Endometrium (tissue), 2 donors: Measurements from ENCODE around the gene DCDC1.

Source experiments
- FAIRE-seq: peaks from 2 replicates; lab custom pipeline; 2012; peaks lifted over from hg19 to GRCh38; lab: Jason Lieb, UNC
- donor health status: control.
- donor health status: control.

Gene DCDC1

DNA sequence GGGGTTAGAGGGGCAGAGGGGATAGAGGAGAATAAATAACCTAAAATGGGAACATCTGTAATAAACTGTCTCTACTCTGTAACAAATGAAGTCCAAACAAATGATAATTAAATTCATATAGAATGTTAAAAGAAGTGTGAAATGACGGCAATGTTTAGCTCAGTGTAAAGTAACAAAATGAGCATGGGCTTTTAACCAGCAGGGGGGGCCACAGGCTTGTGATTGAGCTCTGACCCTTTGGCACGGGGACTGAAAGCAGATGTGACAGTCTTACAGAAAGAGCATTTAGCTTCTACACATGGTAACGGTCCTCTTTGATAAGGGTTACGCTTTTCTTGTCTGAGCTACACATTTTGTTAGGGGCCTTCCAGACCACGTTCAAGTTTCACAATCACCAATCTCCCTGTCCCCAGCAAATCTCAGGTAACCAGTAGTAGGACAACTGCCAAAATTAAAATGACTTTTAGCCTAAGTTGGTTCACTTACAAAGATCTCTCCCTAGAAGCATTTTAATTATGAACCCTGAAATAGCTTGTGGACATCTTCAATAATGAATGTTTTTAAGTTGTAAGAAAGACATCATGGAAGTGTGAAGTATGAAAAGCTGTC is 262.5 kb downstream of the DCDC1 start:
- no peak for FAIRE-seq

DNA sequence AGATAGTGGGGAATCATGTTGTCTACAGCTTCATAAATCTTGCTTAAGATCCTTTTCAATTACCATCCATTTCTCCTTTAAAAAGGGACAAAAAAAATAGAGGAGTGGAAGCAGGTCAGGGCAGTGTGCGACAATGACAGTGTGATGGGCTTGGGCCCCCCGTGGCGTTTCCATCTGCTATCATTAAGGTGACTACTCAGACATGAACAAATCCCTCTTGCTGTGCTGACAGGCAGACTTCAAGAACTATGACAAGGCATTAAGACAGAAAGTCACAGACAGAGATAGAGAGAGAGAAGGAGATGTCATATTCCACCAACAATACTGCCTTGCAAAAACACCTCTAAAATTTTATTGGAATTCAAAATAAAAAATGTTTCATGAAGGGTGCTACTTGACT is 263.2 kb downstream of the DCDC1 start:
- no peak for FAIRE-seq

DNA sequence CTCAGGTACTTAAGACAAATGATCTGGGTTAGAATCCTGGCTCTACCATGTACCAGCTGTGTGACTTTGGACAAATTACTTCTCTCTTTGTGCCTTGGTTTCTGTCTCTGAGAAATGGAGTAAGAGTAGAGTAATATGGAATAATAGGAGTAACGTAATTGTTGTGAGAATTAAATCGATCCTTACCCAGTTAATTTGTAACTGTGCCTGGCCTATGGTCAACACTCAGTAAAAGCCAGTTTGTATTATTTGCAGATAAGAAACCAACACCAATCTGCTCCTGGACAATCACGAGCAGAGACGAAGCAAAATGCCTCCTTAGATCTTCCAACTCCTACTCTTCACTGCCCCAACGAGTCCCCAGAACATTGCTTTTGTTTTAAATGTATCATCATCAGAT is 266.7 kb downstream of the DCDC1 start:
- FAIRE-seq, result no peak

DNA sequence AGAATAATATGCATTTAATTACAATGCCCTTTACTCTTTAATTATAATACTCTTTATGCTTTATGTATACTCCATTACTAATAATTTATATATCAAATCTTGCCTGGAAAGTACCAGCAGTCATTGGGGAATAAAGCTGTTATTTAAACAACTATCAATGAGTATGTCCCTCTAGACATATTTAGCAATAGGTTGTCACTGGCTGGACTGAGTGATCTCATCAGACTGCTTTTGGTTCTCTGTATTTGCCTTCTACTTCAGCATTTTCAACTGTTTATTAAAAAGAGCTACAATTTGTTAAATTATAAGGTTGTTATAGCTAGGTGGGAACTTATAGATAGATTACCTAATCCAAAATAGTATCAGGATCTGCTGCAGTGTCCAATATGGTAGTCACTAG is 267.2 kb downstream of the DCDC1 start:
- FAIRE-seq, result no peak

DNA sequence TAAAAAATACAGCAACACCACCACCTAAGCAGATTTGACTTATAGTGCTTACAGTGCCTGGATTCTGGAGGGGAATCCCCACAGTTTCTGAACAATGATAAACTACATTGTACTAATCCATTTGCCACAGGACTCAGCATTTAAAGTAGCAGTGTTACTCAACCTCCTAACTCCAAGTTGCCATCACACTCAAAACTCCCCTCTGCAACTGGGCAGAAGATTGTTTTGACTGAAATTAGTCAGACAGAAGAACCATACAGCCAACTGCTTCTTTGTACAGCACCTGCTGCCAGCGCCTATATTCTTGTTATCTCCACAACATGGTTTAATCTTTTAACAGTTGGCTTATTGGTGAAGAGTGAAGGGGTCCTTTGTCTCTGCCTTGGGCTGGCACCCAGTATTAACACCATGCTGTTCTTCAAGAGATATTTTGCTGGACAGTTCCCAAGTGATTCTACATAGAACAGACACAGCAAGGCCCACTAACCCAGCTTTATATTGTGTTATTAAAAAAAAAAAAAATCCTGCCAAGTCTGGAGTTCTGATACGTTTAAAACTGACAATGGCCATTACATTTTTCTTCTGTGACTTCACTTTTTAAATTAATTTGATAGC is 273.2 kb downstream of the DCDC1 start:
- no peak for FAIRE-seq

DNA sequence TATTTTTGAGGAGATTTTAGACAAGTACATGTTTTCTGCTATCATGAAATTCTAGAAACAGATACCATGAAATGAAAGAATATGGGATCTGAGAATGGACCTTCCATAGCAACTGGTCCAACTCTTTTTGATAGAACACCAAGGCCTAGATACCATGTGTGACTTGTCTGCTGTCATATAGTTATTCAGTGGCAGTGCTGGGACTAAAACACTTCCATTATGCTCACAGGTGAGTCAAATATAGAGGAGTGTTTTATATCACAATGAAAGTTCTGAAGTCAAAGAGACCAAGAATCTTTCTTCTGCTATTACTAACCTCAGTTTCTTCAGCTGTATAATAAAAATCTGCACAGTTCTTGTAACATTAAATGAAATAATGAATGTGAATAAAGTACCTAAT is 276.9 kb downstream of the DCDC1 start:
- no peak for FAIRE-seq

DNA sequence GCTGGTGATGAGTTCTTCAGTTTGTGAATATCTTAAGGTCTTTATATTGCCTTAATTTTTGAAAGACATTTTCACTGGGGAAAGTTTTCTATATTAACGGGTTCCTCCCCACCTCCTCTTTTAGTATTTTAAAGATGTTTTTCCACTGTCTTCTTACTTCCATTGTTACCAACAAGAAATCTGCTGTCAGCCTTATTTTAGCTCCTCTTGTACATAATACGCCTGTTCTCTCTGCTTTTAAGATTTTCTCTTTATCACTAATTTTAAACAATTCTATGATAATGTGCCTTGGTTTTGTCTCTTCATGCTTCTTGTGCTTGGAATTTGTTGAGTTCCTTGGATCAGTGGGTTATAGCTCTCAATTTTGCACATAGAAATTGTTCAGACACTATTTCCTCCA is 280.4 kb downstream of the DCDC1 start:
- no peak for FAIRE-seq

DNA sequence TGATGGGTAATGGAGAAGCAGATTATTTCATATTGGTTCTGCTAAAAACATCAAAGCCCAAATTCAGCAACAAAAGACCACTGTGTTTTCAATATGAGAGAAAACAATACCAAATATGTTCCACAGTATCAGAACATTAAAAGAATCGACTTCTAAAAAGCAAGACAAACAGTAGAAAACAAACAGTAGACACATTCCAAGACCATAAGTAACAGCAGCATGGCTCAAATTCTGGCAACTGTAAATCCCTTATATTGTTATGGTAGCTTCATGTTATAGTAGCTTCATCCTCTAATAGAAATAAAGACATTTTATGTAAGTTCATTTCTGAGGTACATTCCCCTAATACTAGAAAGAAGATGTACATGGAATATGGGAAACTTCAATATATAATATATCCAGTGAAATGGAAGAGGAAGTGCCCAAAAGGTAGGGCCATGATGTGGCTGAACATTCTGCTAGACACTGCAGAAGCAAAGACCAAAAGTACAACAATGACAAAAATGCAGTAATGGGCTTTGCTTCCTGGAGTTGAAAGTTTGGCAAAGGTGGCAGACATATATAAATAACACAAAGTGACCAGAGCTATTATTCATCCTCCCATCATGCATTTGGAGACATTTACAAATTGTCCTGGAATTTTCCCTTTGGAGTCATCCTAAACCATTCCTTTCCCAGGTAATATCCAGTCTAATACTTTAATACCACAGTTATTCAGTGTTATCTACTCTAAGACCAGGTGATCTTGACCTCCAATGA is 299.9 kb downstream of the DCDC1 start:
- no peak for FAIRE-seq

DNA sequence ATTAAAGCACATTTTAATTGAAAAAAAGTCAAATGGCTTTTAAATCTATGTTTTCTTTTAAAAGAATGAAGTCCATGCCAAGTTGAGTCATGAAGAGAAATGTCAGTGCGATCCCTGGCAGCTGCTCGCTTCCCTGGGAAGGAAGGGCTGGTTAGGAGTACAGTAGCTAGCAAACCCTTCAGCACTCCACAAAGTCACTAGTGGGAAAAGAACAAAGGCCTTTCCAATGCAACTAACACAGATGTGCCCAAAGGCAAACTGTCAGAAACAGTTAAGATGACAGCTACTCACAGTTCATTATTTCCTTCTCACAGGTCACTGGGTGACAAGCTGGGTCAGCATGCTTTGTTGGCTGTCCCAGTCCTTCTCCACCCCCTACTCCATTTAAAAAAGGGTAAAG is 308.7 kb downstream of the DCDC1 start:
- FAIRE-seq, result no peak

DNA sequence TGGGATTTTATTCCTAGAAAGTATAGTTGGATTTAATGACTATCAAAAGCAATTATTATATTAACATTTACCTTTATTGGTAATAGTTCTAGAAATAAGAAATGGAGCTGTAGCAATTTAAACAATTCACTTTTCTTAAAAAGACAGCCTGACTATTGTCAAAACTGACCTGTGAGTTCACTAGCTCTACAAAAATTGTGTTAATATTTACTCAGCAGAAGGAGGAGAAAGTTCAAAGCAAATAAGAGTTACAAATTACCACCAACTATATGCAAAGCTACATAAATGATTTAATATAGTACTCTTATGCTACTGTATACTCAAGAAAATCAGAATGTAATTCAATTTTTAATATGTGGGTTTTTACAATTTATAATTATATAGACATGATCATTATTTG is 310.0 kb downstream of the DCDC1 start:
- no peak for FAIRE-seq

DNA sequence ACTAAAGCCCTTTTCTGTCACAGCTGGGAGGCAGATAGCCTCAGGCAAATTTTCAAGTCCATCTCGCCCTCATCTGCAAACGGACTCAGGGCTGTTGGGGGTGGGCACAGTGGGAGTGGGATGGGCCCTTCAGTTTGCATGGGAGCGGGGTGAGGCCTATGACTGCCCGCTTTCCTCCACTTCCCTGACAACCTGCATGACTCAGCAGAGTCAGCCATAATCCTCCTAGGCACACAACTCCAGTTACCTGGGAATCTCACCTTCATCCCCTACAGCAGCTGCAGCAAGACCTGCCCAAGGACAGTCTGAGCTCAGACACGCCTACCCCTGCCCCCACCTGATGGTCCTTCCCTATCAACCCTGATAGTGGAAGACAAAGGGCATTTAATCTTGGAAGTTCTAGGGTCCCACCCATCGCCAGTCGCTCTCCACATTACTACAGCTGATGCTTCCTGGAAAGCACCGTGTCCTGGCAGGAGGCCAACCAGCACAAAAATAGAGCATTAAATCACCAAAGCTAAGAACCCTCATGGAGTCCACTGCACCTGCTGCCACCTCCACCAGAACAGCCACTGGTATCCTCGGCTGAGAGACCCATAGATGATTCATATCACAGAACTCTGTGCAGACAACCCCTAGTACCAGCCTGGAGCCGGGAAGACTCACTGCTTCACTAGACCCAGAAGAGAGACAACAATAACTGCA is 319.3 kb downstream of the DCDC1 start:
- no peak for FAIRE-seq

DNA sequence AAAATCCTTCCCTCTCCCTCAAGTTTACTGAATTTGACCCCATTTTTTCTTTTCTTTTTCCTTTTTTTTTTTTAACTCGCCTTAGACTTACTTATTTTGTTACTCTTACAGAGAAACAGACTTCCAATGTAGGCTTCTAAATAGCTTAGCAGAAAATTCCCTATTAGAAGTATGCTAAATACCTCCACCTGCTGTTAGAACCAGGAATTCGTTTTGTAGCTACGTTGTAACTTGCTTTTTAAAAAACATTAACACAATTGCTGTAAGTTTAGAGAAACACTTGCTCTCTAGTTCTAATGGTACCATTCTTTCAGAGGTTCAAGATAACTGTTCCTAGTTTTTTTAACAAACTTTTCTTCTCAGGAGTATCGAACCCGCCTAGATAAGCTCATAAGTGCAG is 324.2 kb downstream of the DCDC1 start:
- FAIRE-seq, result no peak

DNA sequence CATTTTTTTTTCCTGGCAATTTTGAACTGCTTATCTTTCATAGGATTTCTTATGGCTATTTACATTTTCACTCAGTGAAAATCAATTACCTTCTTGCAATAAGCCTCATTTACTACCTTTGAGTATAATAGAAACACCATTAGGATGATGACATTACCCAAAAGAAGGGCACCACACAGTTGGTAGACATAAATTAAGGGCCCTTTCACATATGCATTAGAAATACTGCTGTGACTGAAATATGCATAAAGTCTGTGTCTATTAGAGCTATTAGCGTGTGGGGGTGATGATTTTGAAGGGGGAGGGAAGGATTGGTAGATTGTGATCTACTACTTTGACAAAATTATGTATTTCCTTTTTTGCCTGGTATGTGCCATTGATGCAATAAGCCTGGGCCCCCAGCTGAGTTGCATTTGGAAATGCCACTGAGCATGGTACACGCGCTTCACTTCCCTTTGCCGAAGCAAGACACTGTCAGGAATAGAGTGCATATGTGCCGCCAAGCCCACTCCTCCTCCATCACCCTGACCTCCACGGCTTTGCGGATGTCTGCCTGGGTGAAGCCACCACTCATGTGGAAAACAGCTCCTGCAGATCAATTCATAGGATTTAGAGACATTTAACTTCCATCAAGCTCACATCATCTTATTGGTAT is 339.3 kb downstream of the DCDC1 start:
- FAIRE-seq, result no peak

DNA sequence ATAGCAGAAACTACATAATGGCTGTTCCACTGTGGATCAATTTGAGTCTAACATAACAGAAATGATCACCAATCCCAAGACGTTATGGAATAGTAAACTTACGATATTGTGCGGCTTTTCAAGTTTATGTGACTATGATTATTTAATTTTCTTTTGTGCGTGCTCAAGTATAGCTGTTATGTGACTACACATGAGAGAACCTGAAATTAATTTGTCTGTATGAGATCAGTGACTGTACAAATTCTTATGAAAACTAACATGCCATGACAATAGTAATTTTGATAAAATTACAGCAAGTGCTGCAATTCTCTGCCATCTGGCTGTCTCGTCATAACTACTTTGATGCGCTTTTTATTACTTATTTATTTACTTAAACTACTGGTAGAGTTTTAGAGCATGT is 343.2 kb downstream of the DCDC1 start:
- FAIRE-seq, result no peak

DNA sequence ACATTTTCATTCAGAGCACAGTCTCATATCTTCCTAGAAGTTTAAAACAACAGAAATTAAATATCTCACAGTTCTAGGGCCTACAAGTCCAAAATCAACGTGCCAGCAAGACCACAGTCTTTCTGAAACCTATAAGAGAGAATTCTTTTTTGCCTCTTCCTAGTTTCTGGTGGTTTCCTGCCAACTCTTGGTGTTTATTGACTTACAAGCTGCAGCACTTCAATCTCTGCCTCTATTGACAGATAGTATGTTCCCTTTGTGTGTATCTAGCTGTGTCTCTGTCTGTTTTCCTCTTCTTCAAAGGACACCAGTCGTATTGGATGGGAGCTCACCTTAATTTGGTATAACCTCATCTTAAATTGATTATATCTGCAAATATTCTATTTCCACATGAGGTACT is 347.5 kb downstream of the DCDC1 start:
- FAIRE-seq, result no peak

DNA sequence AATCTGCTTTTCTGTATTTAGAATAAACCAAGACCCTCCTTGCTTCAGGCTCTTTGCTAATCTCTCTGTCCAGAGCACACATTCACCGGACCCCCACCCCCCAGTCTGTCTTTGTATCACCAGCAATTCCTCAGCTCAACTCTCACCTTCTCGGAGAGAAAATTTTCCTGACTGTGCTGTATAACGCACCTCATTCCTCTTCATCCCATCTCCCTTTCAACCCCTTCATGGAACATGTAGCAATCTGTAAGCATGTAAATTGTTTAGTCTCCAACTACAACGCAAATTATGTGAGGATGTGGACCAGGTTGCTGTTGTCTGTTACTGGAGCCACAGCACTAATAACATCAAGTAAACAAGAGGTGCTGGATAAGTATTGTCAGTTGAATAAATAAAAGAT is 349.8 kb downstream of the DCDC1 start:
- no peak for FAIRE-seq

DNA sequence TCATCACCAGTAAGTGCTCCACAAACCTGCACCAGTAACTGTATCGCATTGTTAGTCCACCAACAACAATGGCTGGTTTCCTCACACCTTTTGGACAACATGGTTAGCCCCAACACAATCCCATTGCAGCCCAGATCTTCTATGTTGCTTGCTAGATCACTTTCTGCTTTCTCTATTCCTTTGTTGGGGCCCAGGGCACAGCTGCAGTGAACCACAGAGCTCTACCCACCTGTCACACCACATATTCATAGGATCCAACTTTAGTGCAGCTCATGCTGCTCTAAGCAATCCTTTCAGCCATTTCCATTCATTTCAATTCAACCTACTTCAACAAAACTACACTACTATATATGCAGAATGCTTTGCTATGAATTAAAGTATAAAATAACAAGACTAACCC is 364.3 kb downstream of the DCDC1 start:
- FAIRE-seq, result no peak

DNA sequence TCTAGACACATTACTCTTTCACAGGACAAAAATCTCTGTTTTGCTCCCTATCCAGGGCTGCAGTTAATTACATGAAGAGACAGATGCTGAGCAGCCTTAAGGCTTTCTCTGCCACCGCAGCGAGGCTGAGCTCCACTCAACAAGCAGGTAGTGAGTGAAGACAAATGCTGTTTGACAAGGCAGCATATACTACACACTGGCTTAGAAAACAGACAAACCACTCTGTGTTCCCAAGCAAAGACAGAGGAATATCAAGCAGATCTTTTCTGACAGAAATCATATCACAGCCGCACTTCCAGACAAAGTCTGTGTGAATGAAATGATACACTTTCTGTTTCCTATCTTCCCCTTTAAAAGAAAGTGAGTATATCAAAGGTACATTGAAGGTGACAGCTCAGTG is 368.1 kb downstream of the DCDC1 start:
- no peak for FAIRE-seq

DNA sequence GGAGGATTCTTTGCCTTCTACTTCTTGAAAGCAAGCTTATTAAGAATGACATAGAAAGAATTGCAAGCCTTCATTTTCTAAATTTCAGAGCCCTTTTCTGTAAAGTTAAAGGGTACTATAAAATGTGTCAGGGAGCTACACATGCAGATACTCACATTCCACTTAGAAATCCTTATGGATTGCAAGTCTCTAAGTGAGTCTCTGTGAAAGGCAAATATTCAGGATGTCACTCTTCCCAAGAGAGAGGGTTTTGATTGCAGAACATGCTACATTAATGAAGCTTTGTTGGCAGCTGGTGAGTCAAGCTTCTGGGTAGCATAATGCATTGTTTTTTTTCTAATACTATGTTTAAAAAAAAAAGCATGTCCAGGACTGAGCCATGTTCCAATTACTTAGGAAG is 369.2 kb downstream of the DCDC1 start:
- FAIRE-seq, result no peak

DNA sequence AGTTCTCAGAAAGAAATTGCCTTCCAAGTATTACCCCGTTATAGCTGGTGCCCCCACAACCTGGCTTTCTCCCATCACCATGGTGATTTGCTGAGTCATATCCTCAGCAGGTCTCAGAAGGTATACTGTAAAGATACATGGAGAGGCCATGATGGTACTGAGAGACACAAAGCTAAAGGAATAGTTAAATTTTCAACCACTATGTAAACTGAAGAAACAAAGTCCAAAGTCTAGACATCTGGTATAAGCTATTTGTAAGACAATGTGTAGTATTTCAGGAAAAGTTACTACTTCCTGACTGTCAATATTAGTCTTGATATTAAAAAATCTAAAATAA is 377.1 kb downstream of the DCDC1 start:
- no peak for FAIRE-seq

DNA sequence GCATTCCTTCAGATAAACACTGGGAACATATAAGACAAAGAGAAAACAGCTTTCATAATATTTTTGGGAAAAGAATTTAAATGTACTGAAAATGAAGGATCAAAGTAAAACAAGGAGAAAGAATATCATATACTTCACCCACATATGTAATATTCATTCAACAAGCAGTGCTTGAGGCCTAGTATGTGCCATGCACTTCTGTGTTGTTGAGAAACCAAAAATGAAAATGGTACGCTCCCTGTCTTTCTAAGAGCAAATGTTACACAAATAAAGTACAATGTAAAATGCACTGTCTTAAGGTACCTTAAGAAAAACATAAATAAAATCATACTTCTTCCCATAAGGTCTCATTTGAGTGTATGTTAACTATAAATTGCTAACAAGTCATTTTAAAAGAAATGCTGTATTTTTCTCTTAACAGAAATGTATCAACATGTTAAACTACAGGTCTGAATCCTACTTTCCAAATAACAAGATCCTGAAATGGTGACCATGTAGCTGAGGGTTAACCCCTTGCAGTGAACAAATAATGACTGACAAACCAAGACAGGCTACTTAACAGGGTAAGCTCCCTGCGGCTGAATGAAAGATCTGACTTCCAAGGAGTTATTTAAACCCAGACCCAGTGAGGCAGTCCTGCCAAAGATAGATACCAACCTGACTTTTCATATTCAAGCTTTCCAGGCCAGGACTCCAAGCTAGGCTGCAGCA is 377.6 kb downstream of the DCDC1 start:
- no peak for FAIRE-seq

DNA sequence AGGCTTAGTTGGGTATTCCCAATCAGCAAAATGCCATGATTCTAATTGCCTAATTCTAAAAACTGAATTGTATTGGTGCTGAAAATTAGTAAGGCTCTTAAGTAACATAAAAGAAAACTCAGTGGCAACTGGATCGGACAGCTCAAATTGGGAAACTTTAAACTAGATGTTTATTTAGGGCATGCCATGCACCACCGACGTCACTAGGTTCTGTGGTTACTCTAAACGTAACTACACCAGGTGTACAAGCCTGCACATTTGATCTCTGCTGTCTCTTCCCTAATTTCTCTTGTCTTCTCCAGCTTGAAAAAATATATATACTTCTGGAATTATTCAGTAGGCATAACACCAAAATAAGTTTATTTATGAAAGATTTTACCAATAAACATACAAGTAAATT is 378.2 kb downstream of the DCDC1 start:
- no peak for FAIRE-seq
